GM06990 (cell line): ENCODE measurements around the gene GALNT18.

Experiments used
- DNase-seq: peaks from one replicate; pipeline ENCODE4 v3.0.0-alpha.2; 2011; ENCODE audit not compliant: insufficient read length; ENCODE audit errors: extremely low read depth
- H3K27me3 ChIP-seq: replicated peaks from 2 replicates; pipeline ENCODE4 v1.6.0; 2011; ENCODE audit warnings: low read length; ENCODE audit not compliant: control insufficient read depth, insufficient read depth
- H3K36me3 ChIP-seq: 2 replicates; pipeline ENCODE4 v1.5.1; 2011; ENCODE audit warnings: low read length; ENCODE audit not compliant: control insufficient read depth, insufficient read depth
- H3K4me3 ChIP-seq: replicated peaks from 2 replicates; pipeline ENCODE4 v1.5.1; 2011; ENCODE audit warnings: low read depth, mild to moderate bottlenecking, control low read depth, low read length
- CTCF ChIP-seq: IDR thresholded peaks from 2 replicates; pipeline ENCODE4 v1.5.1; 2011; ENCODE audit warnings: low read length, control low read depth, mild to moderate bottlenecking, inconsistent platforms; ENCODE audit not compliant: insufficient read depth, poor library complexity, severe bottlenecking

Gene GALNT18

GRCh38 chr11:11598243-11598642 is 23.6 kb downstream of the GALNT18 start:
- no peaks in the 10 kb centered on the region for H3K27me3 ChIP-seq
- DNase-seq = no peak
- no peaks in the 10 kb centered on the region for H3K36me3 ChIP-seq

GRCh38 chr11:11594162-11594561 is 27.6 kb downstream of the GALNT18 start:
- no peak for TF ChIP-seq CTCF
- no peak for DNase-seq
- H3K36me3 ChIP-seq = no peaks in the 10 kb centered on the region
- no peaks in the 10 kb centered on the region for H3K27me3 ChIP-seq
- H3K4me3 ChIP-seq = no peak overlapping the region

More at GRCh38 chr11:11598243-11598642, 23.6 kb downstream of the GALNT18 start:
- no peak for TF ChIP-seq CTCF
- H3K4me3 ChIP-seq = no peak overlapping the region

DNA sequence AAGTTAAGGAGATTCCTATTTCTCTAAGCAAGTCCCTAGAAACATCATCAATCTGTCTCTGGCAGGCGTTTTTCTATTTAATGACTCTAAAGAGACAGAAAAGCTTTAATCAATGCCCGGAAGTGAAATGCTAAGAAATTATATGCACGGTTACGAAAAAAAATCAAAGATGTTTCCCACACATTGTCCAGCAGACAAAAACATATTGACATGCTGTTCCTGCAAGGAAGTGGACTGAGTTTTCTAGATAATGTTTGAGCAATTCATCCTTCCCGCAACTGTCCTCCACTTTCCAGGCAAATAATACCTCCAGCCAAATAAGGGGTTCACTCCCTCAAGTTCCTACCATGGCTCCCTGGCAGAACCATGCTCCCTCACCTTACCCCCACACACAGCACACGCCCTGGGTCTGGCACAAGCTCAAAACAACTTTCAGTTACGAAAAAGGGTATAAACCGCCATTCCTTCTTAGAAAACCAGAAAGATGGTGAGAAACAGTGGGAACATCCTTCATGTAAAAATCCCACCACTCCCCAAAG is 29.6 kb downstream of the GALNT18 start:
- no peak for DNase-seq
- no peak overlapping the region for H3K4me3 ChIP-seq
- no peaks in the 10 kb centered on the region for H3K27me3 ChIP-seq
- no peak for TF ChIP-seq CTCF
- no peaks in the 10 kb centered on the region for H3K36me3 ChIP-seq

- Histone ChIP-seq H3K27me3 (no peaks in the 10 kb centered on the region), H3K36me3 (no peaks in the 10 kb centered on the region), H3K4me3 (no peak overlapping the region)
- DNase-seq = no peak
- TF ChIP-seq CTCF = no peak
These were observed 32.4 kb downstream of the GALNT18 start for GRCh38 chr11:11589437-11589836.

GRCh38 chr11:11588891-11589290 is 32.9 kb downstream of the GALNT18 start:
- no peak for TF ChIP-seq CTCF
- DNase-seq = no peak
- H3K27me3 ChIP-seq = no peaks in the 10 kb centered on the region
- no peak overlapping the region for H3K4me3 ChIP-seq
- no peaks in the 10 kb centered on the region for H3K36me3 ChIP-seq

GRCh38 chr11:11588243-11588642 is 33.6 kb downstream of the GALNT18 start:
- Histone ChIP-seq H3K4me3 (no peak overlapping the region), H3K36me3 (no peaks in the 10 kb centered on the region), H3K27me3 (no peaks in the 10 kb centered on the region)
- no peak for TF ChIP-seq CTCF
- no peak for DNase-seq
